ENCODE results near the gene PPP1R37.

The PPP1R37 gene

GRCh38 chr19:45175515-45176345, 82.8 kb downstream of the PPP1R37 start:
- no peak for DNase-seq

GRCh38 chr19:45177817-45178261, 84.9 kb downstream of the PPP1R37 start, which contains the start of gene TRAPPC6A:
TRAPPC6A (minus strand) TSS chr19:45178237; CDS start chr19:45178218, 19 bp downstream.
- DNase-seq: no peak

DNA sequence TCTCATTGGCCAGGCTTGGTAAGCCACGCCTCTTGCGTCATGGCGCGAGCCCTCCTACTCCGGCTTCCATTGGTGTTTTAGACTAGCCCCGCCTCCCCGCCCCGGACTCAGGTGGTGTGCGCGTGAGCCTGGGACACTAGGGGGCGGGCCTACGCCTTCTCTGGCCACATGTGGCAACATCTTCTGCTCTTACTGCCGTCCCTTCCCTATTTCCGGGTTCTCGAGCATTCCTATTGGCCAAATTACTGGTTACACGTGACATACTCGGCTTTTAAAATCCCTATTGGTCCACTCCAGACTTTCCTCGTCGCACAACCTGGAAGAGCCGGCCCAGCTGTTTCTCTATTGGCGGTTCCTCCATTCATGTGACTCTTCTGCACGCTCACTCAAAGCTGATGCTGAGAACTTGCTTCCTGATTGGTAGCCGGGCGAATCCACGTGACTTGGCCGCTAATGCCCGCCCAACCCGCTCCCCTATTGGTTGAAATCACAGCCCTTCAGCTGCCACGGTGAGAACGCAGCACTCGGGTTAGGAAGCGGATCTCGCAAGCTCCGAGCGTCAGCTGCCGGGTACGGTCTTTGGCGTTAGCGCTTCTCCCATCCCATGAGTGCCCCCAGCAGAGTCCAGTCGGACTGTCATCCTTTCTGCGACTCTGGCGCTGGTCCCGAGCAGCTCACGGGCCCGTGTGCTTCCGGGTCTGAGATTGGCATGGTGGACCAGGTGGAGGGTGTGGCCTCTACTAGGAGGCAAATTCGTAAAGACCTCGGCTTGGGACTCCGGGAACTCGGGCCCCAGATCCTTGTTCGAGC, 85.5 kb downstream of the PPP1R37 start, which contains the start of gene BLOC1S3:
TSS of gene BLOC1S3 (plus strand) at position 523 of the 810 bp plus-strand sequence. CDS start 513 bp downstream, outside the sequence.
- peak; percentile 100 for DNase-seq

- DNase-seq: peak; percentile 28
Measured at GRCh38 chr19:45179072-45179891, 86.3 kb downstream of the PPP1R37 start.

DNA sequence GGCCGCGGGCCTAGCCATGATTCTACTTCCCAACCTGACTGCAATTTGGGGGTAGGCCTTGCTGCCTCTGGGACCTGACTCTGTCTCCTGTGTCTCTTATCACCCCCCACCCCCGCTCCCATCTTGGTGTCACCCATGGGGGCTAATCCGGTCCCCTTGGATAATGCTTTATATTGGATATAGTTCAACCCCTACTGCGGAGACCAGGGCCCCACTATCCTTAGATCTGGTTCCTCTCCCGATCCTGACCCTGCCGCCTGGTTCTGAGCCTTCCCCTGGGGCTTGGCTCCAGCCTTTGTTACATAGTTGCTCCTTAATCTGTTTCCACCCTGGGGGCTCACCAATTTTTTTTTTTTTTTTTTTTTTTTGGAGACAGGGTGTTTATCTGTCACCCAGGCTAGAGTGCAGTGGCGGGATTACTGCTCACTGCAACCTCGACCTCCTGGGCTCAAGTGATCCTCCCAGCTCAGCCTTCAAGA, 87.0 kb downstream of the PPP1R37 start:
- DNase-seq: no peak

- no peak for DNase-seq
Measured at GRCh38 chr19:45180936-45181335, 88.0 kb downstream of the PPP1R37 start.

DNA sequence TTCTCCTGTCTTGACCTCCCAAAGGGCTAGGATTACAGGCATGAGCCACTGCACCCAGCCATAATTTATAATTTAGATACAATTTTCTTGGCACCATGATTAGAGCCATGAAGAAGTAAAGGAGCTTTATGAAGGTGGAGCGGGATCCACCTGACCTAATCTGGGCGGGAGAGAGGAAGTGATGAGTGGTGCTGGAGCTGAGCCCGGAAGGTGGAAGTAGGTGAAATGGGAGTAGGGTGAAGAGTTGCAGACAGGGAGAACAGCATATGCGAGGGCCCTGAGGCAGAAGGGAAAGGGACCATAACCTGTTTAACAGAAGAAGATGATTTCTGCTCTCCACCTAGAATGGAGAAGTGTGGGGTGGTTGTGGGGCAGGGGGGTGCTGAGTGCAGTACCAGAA, 89.8 kb downstream of the PPP1R37 start:
- no peak for DNase-seq

- no peak for DNase-seq
Measured at GRCh38 chr19:45184115-45184514, 91.1 kb downstream of the PPP1R37 start.

DNA sequence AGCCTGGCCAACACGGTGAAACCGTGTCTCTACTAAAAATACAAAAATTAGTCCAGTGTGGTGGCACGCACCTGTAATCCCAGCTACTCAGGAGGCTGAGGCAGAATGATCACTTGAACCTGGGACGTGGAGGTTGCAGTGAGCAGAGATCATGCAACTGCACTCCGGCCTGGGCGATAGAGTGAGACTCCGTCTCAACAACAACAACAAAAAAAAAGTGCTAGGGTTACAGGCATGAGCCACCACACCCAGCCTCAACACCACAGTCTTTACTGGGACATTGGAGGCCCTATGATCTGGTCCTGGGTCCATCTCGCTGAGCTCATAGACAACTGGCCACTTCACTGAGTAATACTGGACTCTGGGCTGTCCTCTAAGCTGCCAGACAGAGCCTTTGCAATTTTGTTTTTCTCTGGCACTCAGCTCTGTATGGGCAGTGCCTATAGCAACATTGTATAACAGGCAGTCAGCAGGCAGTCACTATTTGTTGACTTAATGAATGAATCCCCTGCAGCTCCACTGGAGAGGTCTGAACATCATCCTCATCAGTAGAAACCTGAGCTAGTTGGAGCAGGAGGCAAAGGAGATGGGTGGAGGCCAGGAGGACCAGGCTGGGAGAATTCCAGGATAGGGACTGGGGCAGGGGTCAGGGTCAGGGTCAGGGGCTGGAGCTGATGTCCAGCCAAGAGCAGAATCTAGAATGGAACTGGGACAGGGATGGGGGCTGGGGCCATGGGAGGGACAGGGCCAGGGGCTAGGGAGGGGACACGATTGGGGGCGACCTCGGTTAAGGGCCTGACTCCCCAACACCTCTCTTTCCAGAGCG, 93.7 kb downstream of the PPP1R37 start:
- DNase-seq: no peak

DNA sequence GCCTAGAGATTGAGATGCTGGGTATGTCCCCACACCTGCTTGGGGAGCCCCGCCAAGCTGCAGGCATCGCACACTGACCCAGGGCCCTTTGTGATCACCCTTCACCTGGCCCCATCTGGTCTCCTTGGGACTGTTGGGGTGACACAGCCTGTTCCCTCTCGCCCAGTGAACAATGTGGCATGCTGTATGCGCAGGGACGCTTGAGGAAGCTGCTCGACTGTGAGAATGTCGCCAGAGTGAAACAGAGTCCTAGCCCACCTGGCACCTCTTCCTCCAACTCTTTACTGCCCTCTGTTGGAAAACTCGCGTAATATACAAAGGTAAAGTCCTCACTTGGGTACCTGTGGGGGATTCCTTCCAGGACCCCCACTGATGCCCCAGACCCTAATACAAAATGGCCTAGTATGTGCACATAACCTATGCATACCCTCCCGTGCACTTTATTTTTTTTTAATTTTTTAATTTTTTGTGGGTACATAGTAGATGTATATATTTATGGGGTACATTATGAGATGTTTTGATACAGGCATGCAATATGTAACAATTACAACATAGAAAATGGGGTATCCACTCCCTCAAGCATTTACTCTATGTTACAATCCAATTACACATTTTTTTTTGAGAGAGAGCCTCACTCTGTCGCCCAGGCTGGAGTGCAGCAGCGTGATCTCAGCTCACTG, 94.6 kb downstream of the PPP1R37 start:
- DNase-seq: no peak

- no peak for DNase-seq
Measured at GRCh38 chr19:45189971-45190370, 97.0 kb downstream of the PPP1R37 start.

- DNase-seq: no peak
Measured at GRCh38 chr19:45191375-45191774, 98.4 kb downstream of the PPP1R37 start.

DNA sequence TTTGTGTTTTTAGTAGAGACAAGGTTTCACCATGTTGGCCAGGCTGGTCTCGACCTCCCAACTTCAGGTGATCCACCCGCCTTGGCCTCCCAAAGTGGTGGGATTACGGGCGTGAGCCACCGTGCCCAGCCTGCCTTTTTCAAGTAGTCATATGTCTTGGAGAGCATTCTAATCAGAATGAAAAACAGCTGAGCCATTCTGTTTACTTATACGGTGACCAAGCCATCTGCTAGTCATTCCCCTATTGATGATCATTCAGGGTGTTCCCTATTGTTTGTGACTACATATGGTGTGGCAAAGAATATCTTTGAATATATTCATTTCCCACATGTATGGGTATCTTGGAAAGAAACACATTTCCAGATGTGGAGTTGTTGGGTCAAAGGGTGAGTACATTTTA, 102.8 kb downstream of the PPP1R37 start:
- DNase-seq: no peak

Measured in effector CD4-positive, alpha-beta T cell (primary cell).